Pancreas (tissue), 10 donors: ENCODE results near the gene CLNK. TPM values are rescaled to one million over a fixed set of nuclear protein-coding genes. Genes with fewer than 3 reads are reported as not detected.

Experiments
- ATAC-seq, 4 donors: fragments of 200-7000 bp; cut with Tn5 transposase; one replicate each; pipeline versions ENCODE4 v1.8.0 to v1.9.1; 2020; ENCODE audit warnings: mild to moderate bottlenecking in 4 of 4, moderate library complexity in 4 of 4
- DNase-seq, 6 donors: peaks; one replicate each; pipeline ENCODE4 v3.0.0-alpha.2; 2020
- FAIRE-seq: peaks from 2 replicates; lab custom pipeline; 2012; peaks lifted over from hg19 to GRCh38; lab: Jason Lieb, UNC
- H3K27ac ChIP-seq, 4 donors: fragments of 200-600 bp; sonication (generic); 1 replicate in 3 of 4; 2 replicates in 1 of 4; pipeline versions ENCODE4 v1.5.0 to v1.8.0; 2020
- H3K27me3 ChIP-seq, 4 donors: fragments of 200-600 bp; one replicate each; pipeline ENCODE4 v1.8.0; 2021
- H3K36me3 ChIP-seq, 3 donors: fragments of 200-600 bp; sonication (generic) in 1 of 3; one replicate each; pipeline versions ENCODE4 v1.5.0 to v1.8.0; 2020 to 2021
- H3K4me1 ChIP-seq, 3 donors: fragments of 200-600 bp; one replicate each; pipeline ENCODE4 v1.8.0; 2021
- H3K4me3 ChIP-seq, 4 donors: fragments of 200-600 bp; sonication (generic) in 2 of 4; one replicate each; pipeline versions ENCODE4 v1.5.0 to v1.8.0; 2020 to 2021
- H3K9me3 ChIP-seq, 4 donors: fragments of 200-600 bp; one replicate each; pipeline ENCODE4 v1.8.0; 2021
- WGBS, 2 donors: extraction: QIAGEN DNeasy Blood & Tissue Kit; methylation state at CpG; one replicate each; pipeline ENCODE4 v1.1.7; 2013; 5-methylcytosine and 5-hydroxymethylcytosine counted together
- intact Hi-C, 3 donors: fragments of 100-400 bp; cut with DNase I; formaldehyde crosslinking; loops; one replicate each; pipeline versions ENCODE4 v1.11.1 to v1.14.2; 2022
- polyA plus RNA-seq, 2 donors: library from polyadenylated mRNA; stranded (reverse); fragments of 200-250 nt; gene quantifications; one replicate each; pipeline ENCODE4 v1.2.3, GENCODE V29; 2013
- total RNA-seq, 6 donors: library from RNA; stranded (reverse); fragmentation: NEBNext Ultra II Directional in 4 of 6; extraction: Animal tissue kit (Norgen Biotek cat#: 25700) in 4 of 6; gene quantifications; one replicate each; pipeline versions ENCODE4 v1.2.1 to v1.2.4, GENCODE V29; 2021 to 2023
- TF ChIP-seq, protein P1 (sequence below), 4 donors: fragments of 200-600 bp; sonication (generic) in 3 of 4; IDR thresholded peaks; one replicate each; pipeline versions ENCODE4 v1.5.0 to v1.8.0; 2021; ENCODE audit warnings: antibody characterized with exemption in 4 of 4
- donor health status: healthy with polysubstance abuse.
- donor health status: DM: no; HTN: no; CAD: no; lungs with moderate emphysema.
- donor health status: DM: no; HTN: no; CAD: no.
- donor health status: control.
- donor health status: control.
- donor health status: Bipolar disorder and iron deficiency.
- donor health status: DM: yes; HTN: yes; CAD: no.
- donor health status: DM: no; HTN: no; CAD: no.
- donor health status: DM: no; HTN: no; CAD: no.
- donor health status: DM: yes; HTN: yes; CAD: no.

Gene CLNK
- total and polyA plus RNA-seq, 8 donors, result 0.02 to 0.19 (median 0.09) TPM; not detected in 2

- Histone ChIP-seq H3K36me3 (no peaks in the 10 kb centered on the region), H3K27me3 (no peaks in the 10 kb centered on the region), H3K4me3 (no peak overlapping the region), H3K4me1 (no peaks in the 10 kb centered on the region), H3K9me3 (no peaks in the 10 kb centered on the region), H3K27ac (no peak overlapping the region)
- ATAC-seq (no peak), FAIRE-seq (no peak), DNase-seq (no peak)
- WGBS, 2 donors, result 57 to 82% methylated on average over 2 of the region's 2 CpGs
- intact Hi-C loops, result no loop called here
- TF ChIP-seq, protein P1, sequence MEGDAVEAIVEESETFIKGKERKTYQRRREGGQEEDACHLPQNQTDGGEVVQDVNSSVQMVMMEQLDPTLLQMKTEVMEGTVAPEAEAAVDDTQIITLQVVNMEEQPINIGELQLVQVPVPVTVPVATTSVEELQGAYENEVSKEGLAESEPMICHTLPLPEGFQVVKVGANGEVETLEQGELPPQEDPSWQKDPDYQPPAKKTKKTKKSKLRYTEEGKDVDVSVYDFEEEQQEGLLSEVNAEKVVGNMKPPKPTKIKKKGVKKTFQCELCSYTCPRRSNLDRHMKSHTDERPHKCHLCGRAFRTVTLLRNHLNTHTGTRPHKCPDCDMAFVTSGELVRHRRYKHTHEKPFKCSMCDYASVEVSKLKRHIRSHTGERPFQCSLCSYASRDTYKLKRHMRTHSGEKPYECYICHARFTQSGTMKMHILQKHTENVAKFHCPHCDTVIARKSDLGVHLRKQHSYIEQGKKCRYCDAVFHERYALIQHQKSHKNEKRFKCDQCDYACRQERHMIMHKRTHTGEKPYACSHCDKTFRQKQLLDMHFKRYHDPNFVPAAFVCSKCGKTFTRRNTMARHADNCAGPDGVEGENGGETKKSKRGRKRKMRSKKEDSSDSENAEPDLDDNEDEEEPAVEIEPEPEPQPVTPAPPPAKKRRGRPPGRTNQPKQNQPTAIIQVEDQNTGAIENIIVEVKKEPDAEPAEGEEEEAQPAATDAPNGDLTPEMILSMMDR (IDR thresholded peaks at IDR 0.05), result no peak
These were observed 36.1 kb downstream of the CLNK start for GRCh38 chr4:10648479-10648878.

- DNase-seq, result no peak
- no peaks in the 10 kb centered on the region for H3K4me1 ChIP-seq
- no peak overlapping the region for H3K4me3 ChIP-seq
- no peak for FAIRE-seq
- no peaks in the 10 kb centered on the region for H3K36me3 ChIP-seq
- H3K27ac ChIP-seq, result no peak overlapping the region
- intact Hi-C loops, result no loop called here
- WGBS, 2 donors, result 57 to 64% methylated on average over 3 of the region's 3 CpGs
- no peaks in the 10 kb centered on the region for H3K27me3 ChIP-seq
- TF ChIP-seq, protein P1 (IDR thresholded peaks at IDR 0.05), result no peak
- no peaks in the 10 kb centered on the region for H3K9me3 ChIP-seq
- ATAC-seq, result no peak
These were observed 36.7 kb downstream of the CLNK start for GRCh38 chr4:10647846-10648245.

DNA sequence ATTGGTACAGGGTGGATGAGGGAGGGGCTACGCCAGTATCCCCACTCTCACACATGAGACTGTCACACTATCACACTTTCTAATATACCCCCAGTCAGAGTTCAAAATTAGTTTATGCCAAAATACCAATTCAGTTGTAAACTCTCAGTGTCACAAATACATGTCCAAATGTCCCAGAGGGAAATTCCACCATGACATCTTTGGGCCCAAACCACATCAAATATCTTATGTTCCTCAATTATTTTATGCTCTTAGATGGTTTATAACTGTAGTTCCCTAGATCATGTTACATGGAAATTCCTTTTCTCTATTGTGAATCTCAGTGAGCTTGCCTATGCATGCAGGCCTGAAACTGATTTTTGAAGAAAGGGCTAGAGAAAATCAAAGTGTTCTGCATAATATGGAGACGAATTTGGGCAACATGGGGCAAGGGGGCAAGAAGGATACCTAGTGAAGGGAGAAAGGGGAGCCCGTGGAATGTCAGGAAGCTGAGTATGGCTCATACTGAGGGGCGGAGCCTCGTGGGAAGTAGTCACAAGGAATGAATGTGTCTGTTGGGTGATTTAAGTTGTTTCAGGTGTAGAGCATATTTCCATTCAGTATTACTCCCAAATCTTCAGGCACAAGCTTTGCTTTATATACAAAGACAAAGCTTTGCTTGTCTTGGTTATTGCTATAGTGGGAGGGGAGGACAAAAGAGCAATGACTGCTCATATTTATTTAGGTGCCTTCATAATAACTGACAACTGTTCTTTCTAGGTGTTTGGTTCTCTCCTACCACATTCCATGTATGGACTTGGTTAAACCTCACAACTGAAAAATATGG lies 40.8 kb downstream of the CLNK start:
- H3K9me3 ChIP-seq, result no peaks in the 10 kb centered on the region
- no peaks in the 10 kb centered on the region for H3K36me3 ChIP-seq
- peaks cover 0 to 3% (median 0%) of the 10 kb centered on the region in 4 donors for H3K27me3 ChIP-seq
- no peak for FAIRE-seq
- intact Hi-C loops, result no loop called here
- WGBS, 2 donors, result 54 to 56% methylated on average over 5 of the region's 5 CpGs
- no peak overlapping the region for H3K27ac ChIP-seq
- DNase-seq, result no peak
- peaks cover 0 to 4% (median 0%) of the 10 kb centered on the region in 3 donors for H3K4me1 ChIP-seq
- TF ChIP-seq, protein P1 (IDR thresholded peaks at IDR 0.05), result no peak
- ATAC-seq, result no peak
- no peak overlapping the region for H3K4me3 ChIP-seq

DNA sequence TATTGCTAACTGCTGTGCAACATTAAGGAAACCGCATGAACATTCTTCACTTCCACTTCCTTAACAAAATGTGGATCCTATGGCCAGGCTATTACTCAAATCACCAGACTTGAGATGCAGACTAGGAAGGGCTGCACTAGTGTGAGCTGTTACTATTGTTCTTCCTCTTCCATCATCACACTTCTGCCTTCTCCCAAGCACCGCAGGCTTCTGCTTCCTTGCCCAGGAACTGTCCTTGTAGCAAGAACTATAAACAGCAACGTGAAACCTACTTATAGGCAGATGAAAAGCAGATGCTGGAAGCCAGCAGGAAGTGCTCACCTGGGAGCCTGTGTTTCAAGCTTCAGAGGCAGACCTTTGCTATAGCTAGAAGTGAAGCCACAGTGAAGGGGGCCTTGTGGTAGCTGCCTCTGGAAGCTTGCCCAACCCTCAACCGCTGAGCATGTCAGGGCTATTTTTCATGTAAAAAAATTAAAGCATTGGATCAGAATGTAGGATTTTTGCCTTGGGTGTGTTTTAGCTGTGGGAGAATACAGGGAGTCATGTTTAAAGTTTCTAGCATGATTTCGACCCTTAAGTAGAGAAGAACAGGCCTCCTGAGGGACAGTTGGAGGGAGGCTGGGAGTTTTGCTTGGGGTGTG lies 43.9 kb downstream of the CLNK start:
- peaks cover 0 to 4% (median 0%) of the 10 kb centered on the region in 3 donors for H3K4me1 ChIP-seq
- H3K27ac ChIP-seq, result no peak overlapping the region
- H3K27me3 ChIP-seq, result peaks cover 0 to 3% (median 0%) of the 10 kb centered on the region in 4 donors
- DNase-seq (no peak), FAIRE-seq (no peak), ATAC-seq (peak in 2 of 4 donors; percentile 65 to 78)
- intact Hi-C loops, result no loop called here
- 45 to 46% methylated on average over 5 of the region's 5 CpGs for WGBS, 2 donors
- H3K4me3 ChIP-seq, result no peak overlapping the region
- TF ChIP-seq, protein P1 (IDR thresholded peaks at IDR 0.05), result no peak
- H3K36me3 ChIP-seq, result no peaks in the 10 kb centered on the region
- H3K9me3 ChIP-seq, result no peaks in the 10 kb centered on the region
